Stomach (tissue), 4 donors: ENCODE measurements around the gene USP17L19.
"Not testable (repeated sequence)": the region's sequence is repeated elsewhere in the genome, so short reads cannot be mapped to it uniquely, and the experiment has no call there.

Experiments
- POLR2A ChIP-seq, 4 donors: fragments of 450-650 bp; IDR thresholded peaks; one replicate each; pipeline ENCODE4 v1.6.1; 2016; ENCODE audit warnings: antibody characterized with exemption in 4 of 4, control low read depth in 2 of 4, mild to moderate bottlenecking in 1 of 4, moderate library complexity in 1 of 4
- POLR2AphosphoS5 ChIP-seq, 3 donors: sonication (generic); formaldehyde crosslinking; IDR thresholded peaks; one replicate each; pipeline ENCODE4 v1.6.1; 2016; ENCODE audit warnings: antibody characterized with exemption in 3 of 3
- TF ChIP-seq, protein P1 (sequence below), 7 experiments: fragments of 450-650 bp in 4 of 7; fragments of 200-600 bp in 3 of 7; sonication (generic) in 3 of 7; IDR thresholded peaks; one replicate each; pipeline ENCODE4 v1.5.1; 2016 to 2019; ENCODE audit warnings: antibody characterized with exemption in 7 of 7, control low read depth in 2 of 7, mild to moderate bottlenecking in 1 of 7

GRCh38 chr4:9214701-9215100 lies 38.5 kb upstream of the USP17L19 start:
- TF ChIP-seq POLR2A, POLR2AphosphoS5 (IDR thresholded peaks at IDR 0.05): not testable (repeated sequence)
- TF ChIP-seq, protein P1, sequence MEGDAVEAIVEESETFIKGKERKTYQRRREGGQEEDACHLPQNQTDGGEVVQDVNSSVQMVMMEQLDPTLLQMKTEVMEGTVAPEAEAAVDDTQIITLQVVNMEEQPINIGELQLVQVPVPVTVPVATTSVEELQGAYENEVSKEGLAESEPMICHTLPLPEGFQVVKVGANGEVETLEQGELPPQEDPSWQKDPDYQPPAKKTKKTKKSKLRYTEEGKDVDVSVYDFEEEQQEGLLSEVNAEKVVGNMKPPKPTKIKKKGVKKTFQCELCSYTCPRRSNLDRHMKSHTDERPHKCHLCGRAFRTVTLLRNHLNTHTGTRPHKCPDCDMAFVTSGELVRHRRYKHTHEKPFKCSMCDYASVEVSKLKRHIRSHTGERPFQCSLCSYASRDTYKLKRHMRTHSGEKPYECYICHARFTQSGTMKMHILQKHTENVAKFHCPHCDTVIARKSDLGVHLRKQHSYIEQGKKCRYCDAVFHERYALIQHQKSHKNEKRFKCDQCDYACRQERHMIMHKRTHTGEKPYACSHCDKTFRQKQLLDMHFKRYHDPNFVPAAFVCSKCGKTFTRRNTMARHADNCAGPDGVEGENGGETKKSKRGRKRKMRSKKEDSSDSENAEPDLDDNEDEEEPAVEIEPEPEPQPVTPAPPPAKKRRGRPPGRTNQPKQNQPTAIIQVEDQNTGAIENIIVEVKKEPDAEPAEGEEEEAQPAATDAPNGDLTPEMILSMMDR (IDR thresholded peaks at IDR 0.05) = not testable (repeated sequence)
